Progenitor cell of endocrine pancreas (in vitro differentiated cells): Measurements from ENCODE around the gene MCTP2. TPM values are rescaled to one million over a fixed set of nuclear protein-coding genes. Genes with fewer than 3 reads are reported as not detected.

Source experiments
- DNase-seq: peaks from one replicate; pipeline ENCODE4 v3.0.0; 2021; ENCODE audit warnings: low spot score; ENCODE audit not compliant: unreplicated experiment
- H3K27ac Mint-ChIP-seq: 2 replicates; pipeline ENCODE4 v1.8.0; 2021; ENCODE audit warnings: mild to moderate bottlenecking, moderate library complexity, mixed read lengths
- H3K27me3 Mint-ChIP-seq: 2 replicates; pipeline ENCODE4 v1.8.0; 2021; ENCODE audit warnings: mixed read lengths
- H3K36me3 Mint-ChIP-seq: 2 replicates; pipeline ENCODE4 v1.8.0; 2022; ENCODE audit warnings: mixed read lengths; ENCODE audit not compliant: insufficient read depth
- H3K4me1 Mint-ChIP-seq: 2 replicates; pipeline ENCODE4 v1.8.0; 2021; ENCODE audit warnings: low read depth, mixed read lengths
- H3K4me3 Mint-ChIP-seq: 2 replicates; pipeline ENCODE4 v1.8.0; 2021; ENCODE audit warnings: low read depth, mild to moderate bottlenecking, moderate library complexity, mixed read lengths
- H3K9me3 Mint-ChIP-seq: 2 replicates; pipeline ENCODE4 v1.8.0; 2021; ENCODE audit warnings: low read depth, mixed read lengths
- total RNA-seq: library from RNA; stranded (reverse); gene quantifications from 2 replicates; pipeline ENCODE4 v1.2.1, GENCODE V29; 2021
- TF ChIP-seq, protein P1 (sequence below): fragments of 200-600 bp; sonication (generic); IDR thresholded peaks from one replicate; pipeline ENCODE4 v1.5.0; 2021; ENCODE audit warnings: antibody characterized with exemption, mild to moderate bottlenecking; ENCODE audit not compliant: unreplicated experiment

MCTP2 gene
- total RNA-seq, 1 donor from 2014 or later: 2.6 TPM

DNA sequence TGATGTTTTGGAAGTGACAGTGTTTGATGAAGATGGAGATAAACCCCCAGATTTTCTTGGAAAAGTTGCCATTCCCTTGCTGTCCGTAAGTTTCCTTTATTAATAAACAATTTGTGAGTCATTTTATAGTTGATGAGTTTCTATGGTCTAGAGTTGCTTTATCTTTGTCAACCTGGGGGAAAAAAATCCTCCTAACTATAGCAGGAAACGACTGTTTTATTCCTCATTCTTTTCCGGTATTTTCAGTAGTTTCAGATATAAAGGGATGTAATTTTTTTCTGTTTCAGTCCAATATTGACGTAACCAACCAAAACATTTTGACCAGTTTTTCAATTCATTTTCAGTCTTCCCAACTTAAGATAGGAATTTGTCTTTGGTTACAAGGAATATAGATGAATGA is 154.1 kb downstream of the MCTP2 start:
- Mint-ChIP-seq H3K4me1 (no peaks in the 10 kb centered on the region), H3K36me3 (no peaks in the 10 kb centered on the region), H3K27ac (no peak overlapping the region), H3K9me3 (no peaks in the 10 kb centered on the region), H3K27me3 (no peaks in the 10 kb centered on the region), H3K4me3 (no peak overlapping the region)
- no peak for DNase-seq
- TF ChIP-seq, protein P1, sequence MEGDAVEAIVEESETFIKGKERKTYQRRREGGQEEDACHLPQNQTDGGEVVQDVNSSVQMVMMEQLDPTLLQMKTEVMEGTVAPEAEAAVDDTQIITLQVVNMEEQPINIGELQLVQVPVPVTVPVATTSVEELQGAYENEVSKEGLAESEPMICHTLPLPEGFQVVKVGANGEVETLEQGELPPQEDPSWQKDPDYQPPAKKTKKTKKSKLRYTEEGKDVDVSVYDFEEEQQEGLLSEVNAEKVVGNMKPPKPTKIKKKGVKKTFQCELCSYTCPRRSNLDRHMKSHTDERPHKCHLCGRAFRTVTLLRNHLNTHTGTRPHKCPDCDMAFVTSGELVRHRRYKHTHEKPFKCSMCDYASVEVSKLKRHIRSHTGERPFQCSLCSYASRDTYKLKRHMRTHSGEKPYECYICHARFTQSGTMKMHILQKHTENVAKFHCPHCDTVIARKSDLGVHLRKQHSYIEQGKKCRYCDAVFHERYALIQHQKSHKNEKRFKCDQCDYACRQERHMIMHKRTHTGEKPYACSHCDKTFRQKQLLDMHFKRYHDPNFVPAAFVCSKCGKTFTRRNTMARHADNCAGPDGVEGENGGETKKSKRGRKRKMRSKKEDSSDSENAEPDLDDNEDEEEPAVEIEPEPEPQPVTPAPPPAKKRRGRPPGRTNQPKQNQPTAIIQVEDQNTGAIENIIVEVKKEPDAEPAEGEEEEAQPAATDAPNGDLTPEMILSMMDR: no peak

DNA sequence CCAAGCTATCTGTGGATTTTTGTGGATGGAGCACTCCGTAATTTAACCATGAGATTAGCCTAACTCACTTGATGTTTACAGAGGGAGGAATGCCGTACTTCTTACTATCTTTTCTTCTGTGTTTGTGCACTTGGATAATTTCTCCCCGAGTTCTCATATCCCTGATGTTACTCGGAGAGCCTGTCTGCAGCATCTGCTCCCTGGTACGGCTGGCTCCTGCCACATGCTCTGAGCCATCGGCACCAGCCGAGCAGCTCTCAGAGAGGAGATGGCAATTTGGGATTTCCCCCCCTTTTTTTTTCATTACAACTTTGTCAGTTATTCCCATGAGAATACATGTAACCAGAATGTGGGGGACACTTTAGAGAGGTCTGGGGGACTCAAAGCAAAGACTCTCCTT is 155.0 kb downstream of the MCTP2 start:
- no peak overlapping the region for H3K4me3 Mint-ChIP-seq
- no peaks in the 10 kb centered on the region for H3K27me3 Mint-ChIP-seq
- TF ChIP-seq, protein P1: no peak

GRCh38 chr15:94387442-94387841 is 156.1 kb downstream of the MCTP2 start:
- Mint-ChIP-seq H3K4me3 (no peak overlapping the region), H3K27me3 (no peaks in the 10 kb centered on the region), H3K36me3 (no peaks in the 10 kb centered on the region), H3K4me1 (no peaks in the 10 kb centered on the region), H3K9me3 (no peaks in the 10 kb centered on the region), H3K27ac (no peak overlapping the region)
- TF ChIP-seq, protein P1: no peak
- no peak for DNase-seq

More for the DNA sequence above, 155.0 kb downstream of the MCTP2 start:
- Mint-ChIP-seq H3K27ac (no peak overlapping the region), H3K36me3 (no peaks in the 10 kb centered on the region), H3K4me1 (no peaks in the 10 kb centered on the region), H3K9me3 (no peaks in the 10 kb centered on the region)
- no peak for DNase-seq

DNA sequence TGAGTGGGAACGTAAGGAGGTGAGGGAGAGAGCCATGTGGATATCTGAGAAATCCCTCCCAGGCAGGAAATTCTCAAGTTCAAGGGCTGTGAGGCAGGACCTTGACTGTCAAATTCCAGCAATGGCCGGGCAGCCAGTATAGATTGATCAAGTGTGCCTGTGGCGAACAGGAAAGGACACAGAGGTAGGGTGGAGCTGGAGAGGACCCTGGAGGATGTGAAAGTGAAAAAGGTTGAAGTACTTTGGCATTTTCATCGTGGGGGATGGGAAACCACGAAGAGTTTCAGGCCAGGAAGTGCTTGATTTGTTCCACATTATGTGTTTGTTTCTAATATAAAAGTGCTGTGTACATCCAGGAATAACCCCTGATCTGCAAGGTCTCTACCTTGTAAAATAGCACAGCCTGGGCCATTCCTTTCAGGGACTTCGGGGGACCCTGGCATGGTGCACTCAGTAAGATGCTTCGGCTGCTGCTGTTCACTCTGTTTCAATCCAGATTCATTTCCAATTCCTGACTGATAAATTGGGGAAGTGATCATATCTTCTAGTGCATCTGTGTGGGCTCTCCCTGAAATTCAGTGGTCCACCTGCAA is 156.6 kb downstream of the MCTP2 start:
- H3K27ac Mint-ChIP-seq: no peak overlapping the region
- TF ChIP-seq, protein P1: no peak
- DNase-seq: no peak

GRCh38 chr15:94395640-94396039 is 164.3 kb downstream of the MCTP2 start:
- H3K4me3 Mint-ChIP-seq: no peak overlapping the region
- no peaks in the 10 kb centered on the region for H3K36me3 Mint-ChIP-seq
- H3K27ac Mint-ChIP-seq: no peak overlapping the region

More for the DNA sequence above, 156.6 kb downstream of the MCTP2 start:
- no peaks in the 10 kb centered on the region for H3K4me1 Mint-ChIP-seq
- H3K9me3 Mint-ChIP-seq: no peaks in the 10 kb centered on the region
- no peaks in the 10 kb centered on the region for H3K36me3 Mint-ChIP-seq
- H3K27me3 Mint-ChIP-seq: no peaks in the 10 kb centered on the region
- H3K4me3 Mint-ChIP-seq: no peak overlapping the region

More at GRCh38 chr15:94395640-94396039, 164.3 kb downstream of the MCTP2 start:
- H3K4me1 Mint-ChIP-seq: peaks cover 2% of the 10 kb centered on the region
- H3K9me3 Mint-ChIP-seq: no peaks in the 10 kb centered on the region
- no peak for DNase-seq
- H3K27me3 Mint-ChIP-seq: no peaks in the 10 kb centered on the region
- TF ChIP-seq, protein P1: no peak
